ENCODE measurements around the gene POP7.

The POP7 gene

GRCh38 chr7:100693312-100694097 is 12.4 kb upstream of the POP7 start:
- peak overlapping the region; percentile 91 for H3K4me2 ChIP-seq (ENCODE audit: low read depth, low read length, poor library complexity, severe bottlenecking)
- H3K9ac ChIP-seq (ENCODE audit: low read length), result peak overlapping the region; percentile 88
- H3K27ac ChIP-seq (ENCODE audit: low read depth, low read length), result no peak overlapping the region
- peaks cover 9% of the 10 kb centered on the region; the same call in 1 of the 2 replicates for H4K20me1 ChIP-seq (ENCODE audit: low read depth, low read length)
- H3K9me3 ChIP-seq (ENCODE audit: insufficient read depth, low read length), result no peaks in the 10 kb centered on the region
- H3F3A ChIP-seq (ENCODE audit: insufficient read depth), result peaks cover 24% of the 10 kb centered on the region
- H3K9me2 ChIP-seq (replicated peaks; ENCODE audit: insufficient read depth, low read length), result no peaks in the 10 kb centered on the region
- H2AFZ ChIP-seq (ENCODE audit: low read depth, low read length, severe bottlenecking), result no peak overlapping the region
- H3K79me2 ChIP-seq (ENCODE audit: insufficient read depth, low read length), result peaks cover 39% of the 10 kb centered on the region
- TF ChIP-seq CTCF (IDR thresholded peaks at IDR 0.05; ENCODE audit: insufficient read depth, low read length, poor library complexity, severe bottlenecking) (no peak), EZH2phosphoT487 (conservative IDR thresholded peaks at IDR 0.05; ENCODE audit: low read length) (no peak)
- H3K4me3 ChIP-seq (ENCODE audit: insufficient read depth, low read length, poor library complexity, severe bottlenecking), result peak overlapping the region; percentile 77
- no peaks in the 10 kb centered on the region for H3K27me3 ChIP-seq (ENCODE audit: low read length)
- H3K36me3 ChIP-seq (ENCODE audit: low read length), result no peaks in the 10 kb centered on the region

GRCh38 chr7:100694098-100694745 is 11.7 kb upstream of the POP7 start, which contains the start of gene GIGYF1:
TSS of gene GIGYF1 (minus strand) at chr7:100694250. CDS start at chr7:100688238, 6,012 bp downstream.
- peaks cover 24% of the 10 kb centered on the region for H3F3A ChIP-seq (ENCODE audit: insufficient read depth)
- peak within 1 kb of the TSS; percentile 88 for H3K9ac ChIP-seq (ENCODE audit: low read length)
- H3K9me2 ChIP-seq (replicated peaks; ENCODE audit: insufficient read depth, low read length), result no peaks in the 10 kb centered on the region
- H3K4me3 ChIP-seq (ENCODE audit: insufficient read depth, low read length, poor library complexity, severe bottlenecking), result peak within 1 kb of the TSS; percentile 77
- TF ChIP-seq EZH2phosphoT487 (conservative IDR thresholded peaks at IDR 0.05; ENCODE audit: low read length) (no peak), CTCF (IDR thresholded peaks at IDR 0.05; ENCODE audit: insufficient read depth, low read length, poor library complexity, severe bottlenecking) (no peak)
- no peaks in the 10 kb centered on the region for H3K27me3 ChIP-seq (ENCODE audit: low read length)
- no peak within 1 kb of the TSS for H3K27ac ChIP-seq (ENCODE audit: low read depth, low read length)
- peaks cover 9% of the 10 kb centered on the region; the same call in 1 of the 2 replicates for H4K20me1 ChIP-seq (ENCODE audit: low read depth, low read length)
- no peaks in the 10 kb centered on the region for H3K9me3 ChIP-seq (ENCODE audit: insufficient read depth, low read length)
- peaks cover 32% of the 10 kb centered on the region for H3K79me2 ChIP-seq (ENCODE audit: insufficient read depth, low read length)
- peak within 1 kb of the TSS; percentile 91 for H3K4me2 ChIP-seq (ENCODE audit: low read depth, low read length, poor library complexity, severe bottlenecking)
- peak within 1 kb of the TSS; percentile 85 for H2AFZ ChIP-seq (ENCODE audit: low read depth, low read length, severe bottlenecking)
- H3K36me3 ChIP-seq (ENCODE audit: low read length), result no peaks in the 10 kb centered on the region

DNA sequence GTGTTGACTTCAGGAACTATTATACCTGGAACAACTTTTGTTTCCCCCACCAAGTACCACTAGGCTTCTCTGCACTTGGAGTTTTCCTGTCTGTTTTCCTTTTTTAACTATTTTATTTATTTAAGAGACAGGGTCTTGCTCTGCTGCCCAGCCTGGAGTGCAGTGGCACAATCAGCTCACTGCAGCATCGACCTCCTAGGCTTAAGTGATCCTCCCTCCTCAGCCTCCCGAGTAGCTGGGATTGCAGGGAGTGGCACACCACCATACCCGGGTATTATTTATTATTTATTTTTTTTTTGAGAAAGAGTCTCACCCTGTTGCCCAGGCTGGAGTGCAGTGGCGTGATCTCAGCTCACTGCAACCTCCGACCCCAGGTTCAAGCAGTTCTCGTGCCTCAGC is 9.8 kb upstream of the POP7 start:
- H4K20me1 ChIP-seq (ENCODE audit: low read depth, low read length), result peaks cover 5% of the 10 kb centered on the region; the same call in 1 of the 2 replicates
- peaks cover 16% of the 10 kb centered on the region for H3K79me2 ChIP-seq (ENCODE audit: insufficient read depth, low read length)
- peaks cover 24% of the 10 kb centered on the region for H3F3A ChIP-seq (ENCODE audit: insufficient read depth)
- H3K36me3 ChIP-seq (ENCODE audit: low read length), result no peaks in the 10 kb centered on the region
- no peaks in the 10 kb centered on the region for H3K27me3 ChIP-seq (ENCODE audit: low read length)
- TF ChIP-seq EZH2phosphoT487 (conservative IDR thresholded peaks at IDR 0.05; ENCODE audit: low read length), result no peak
- no peak for TF ChIP-seq CTCF (IDR thresholded peaks at IDR 0.05; ENCODE audit: insufficient read depth, low read length, poor library complexity, severe bottlenecking)
- no peak overlapping the region for H3K4me3 ChIP-seq (ENCODE audit: insufficient read depth, low read length, poor library complexity, severe bottlenecking)
- H3K4me2 ChIP-seq (ENCODE audit: low read depth, low read length, poor library complexity, severe bottlenecking), result no peak overlapping the region
- no peak overlapping the region for H2AFZ ChIP-seq (ENCODE audit: low read depth, low read length, severe bottlenecking)
- no peaks in the 10 kb centered on the region for H3K9me2 ChIP-seq (replicated peaks; ENCODE audit: insufficient read depth, low read length)
- H3K9me3 ChIP-seq (ENCODE audit: insufficient read depth, low read length), result no peaks in the 10 kb centered on the region
- H3K9ac ChIP-seq (ENCODE audit: low read length), result no peak overlapping the region
- no peak overlapping the region for H3K27ac ChIP-seq (ENCODE audit: low read depth, low read length)
